ENCODE data around the gene FAM174B. TPM values are rescaled to one million over a fixed set of nuclear protein-coding genes. Genes with fewer than 3 reads are reported as not detected.

Gene FAM174B
- total RNA-seq, 1 experiment from 2014 or later = 24.7 TPM

DNA sequence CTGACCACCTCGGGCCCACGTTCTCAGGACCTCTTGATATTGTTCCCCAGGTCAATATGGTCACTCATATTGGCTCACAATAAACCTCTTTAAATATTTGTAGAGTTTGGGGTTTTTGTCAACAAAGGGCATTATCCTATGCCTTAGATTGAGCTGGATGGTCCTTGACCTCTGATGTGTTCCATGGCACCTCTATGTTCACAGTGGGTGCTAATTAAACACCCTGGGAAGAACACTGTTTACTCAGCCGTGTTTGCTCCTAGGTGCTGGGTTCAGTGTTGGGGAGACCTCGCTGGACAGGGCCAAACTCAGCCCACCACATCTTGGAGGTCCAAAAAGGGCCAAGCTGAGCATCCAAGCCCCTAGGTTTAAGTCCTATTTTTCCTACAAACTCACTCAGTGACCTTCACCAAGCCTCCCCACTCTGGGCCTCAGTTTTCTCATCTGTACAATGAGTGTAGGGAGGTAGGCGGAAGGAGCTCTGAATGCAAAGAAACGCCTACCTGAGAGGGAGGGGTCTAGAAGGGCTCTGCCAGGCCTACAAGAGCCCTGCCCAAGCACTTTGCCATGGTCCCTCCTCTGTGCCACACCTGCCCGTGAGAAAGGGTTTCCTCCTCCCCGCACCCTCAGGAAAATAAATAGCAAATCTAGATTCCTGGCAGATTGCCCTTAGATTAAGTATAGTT is 7.2 kb downstream of the FAM174B start:
- no peak for DNase-seq (ENCODE audit: low read depth)
- in situ Hi-C loops (cut with HindIII; ENCODE audit: low pct_unique_long_range_greater_than_20kb, low sequenced_read_pairs) = no loop called here

DNA sequence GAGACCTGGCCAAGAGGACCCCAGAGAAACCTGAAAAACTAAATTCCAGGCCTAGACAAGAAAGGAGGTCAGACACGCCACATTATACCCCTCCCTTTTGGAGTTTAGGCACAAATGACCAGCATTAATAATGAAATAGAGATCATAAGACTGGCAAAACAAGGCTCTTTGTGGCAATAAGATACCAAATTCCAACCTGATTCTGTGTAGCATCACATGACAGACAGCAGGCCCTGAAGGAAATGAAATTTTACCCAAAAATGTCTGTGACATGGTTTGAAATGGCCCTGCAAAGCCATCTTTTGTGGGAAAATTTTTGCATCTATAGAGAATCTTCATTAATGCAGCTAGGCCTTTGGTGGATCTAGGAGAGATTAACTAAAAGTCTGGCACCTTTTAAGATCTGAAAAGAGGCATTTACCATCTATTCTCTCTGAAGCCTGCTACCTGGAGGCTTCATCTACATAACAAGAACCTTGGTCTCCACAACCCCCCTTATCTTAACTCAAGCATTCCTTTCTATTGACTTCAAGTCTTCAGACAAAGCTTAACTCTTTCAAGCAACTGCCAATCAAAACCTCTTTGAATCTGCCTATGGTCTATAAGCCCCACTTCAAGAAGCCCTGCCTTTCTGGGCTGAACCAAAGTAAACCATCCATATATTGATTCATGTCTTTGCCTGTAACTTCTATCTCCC is 8.0 kb downstream of the FAM174B start:
- no peak for DNase-seq (ENCODE audit: low read depth)
- in situ Hi-C loops (cut with HindIII; ENCODE audit: low pct_unique_long_range_greater_than_20kb, low sequenced_read_pairs) = no loop called here

DNA sequence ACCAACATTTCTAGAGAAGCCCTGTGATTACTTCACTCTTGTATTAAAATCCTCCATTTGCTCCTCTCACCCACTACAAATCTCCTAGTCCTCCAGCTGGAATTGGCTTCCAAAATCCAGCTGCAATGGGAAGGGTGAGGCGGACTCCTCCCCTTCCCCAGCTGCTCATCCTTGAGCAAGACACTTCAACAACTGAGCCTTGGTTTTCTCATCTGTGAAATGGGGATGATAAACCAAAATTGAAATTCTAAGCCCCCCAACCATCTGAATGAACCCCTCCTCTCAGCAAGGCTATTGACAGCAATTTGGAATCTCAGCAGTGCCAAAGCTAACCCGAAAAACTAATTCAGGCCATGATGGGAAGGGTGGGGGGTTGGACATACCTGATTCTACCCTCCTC is 9.4 kb downstream of the FAM174B start:
- in situ Hi-C loops (cut with HindIII; ENCODE audit: low pct_unique_long_range_greater_than_20kb, low sequenced_read_pairs) = no loop called here
- no peak for DNase-seq (ENCODE audit: low read depth)

DNA sequence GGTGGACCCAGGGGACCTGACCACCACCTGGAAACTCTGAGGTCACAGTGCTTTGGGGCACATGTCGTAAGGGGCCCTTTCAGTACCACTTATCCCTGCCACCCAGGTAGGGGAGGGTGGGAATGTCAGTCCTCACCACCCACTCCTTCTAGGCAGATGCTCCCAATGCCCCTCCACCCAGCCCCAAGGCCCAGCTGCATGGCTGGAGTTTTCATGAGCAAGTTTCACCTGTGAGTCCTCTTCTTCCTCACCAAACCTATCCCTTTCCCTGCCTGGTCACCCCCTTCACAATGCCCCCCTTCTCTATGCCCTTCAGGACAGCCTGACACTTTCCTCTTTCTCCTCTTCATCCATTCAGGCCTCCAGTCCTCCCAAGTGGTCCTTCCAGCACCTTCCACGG is 9.8 kb downstream of the FAM174B start:
- in situ Hi-C loops (cut with HindIII; ENCODE audit: low pct_unique_long_range_greater_than_20kb, low sequenced_read_pairs) = no loop called here
- no peak for DNase-seq (ENCODE audit: low read depth)

DNA sequence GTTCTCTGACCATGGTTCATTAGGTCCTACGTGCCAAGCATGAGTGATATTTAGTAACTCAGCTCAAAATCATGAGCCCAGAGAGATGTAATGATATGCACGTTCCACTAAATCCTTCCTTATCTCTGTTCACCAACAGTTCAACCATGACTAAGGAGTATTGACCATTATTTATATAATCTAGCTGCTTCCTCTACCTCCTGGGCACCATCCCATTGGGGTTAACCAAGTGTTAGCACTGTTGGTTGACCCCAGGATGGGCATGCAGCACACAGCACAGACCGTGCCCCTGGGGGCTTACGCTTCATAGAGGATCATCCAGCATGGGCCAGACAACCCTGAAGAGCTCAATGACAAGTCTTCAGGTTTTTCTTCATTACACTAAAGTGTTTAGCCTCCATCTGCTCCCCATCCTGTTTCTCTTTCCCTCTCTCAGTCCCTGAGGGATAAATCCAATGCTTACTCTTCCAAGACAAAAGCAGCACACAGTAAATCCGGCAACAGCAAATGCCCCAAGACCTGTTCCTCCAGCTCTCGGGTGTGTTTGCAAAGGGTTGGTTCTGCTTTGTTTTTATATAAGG is 10.4 kb downstream of the FAM174B start:
- DNase-seq (ENCODE audit: low read depth) = peak; percentile 97
- in situ Hi-C loops (cut with HindIII; ENCODE audit: low pct_unique_long_range_greater_than_20kb, low sequenced_read_pairs) = no loop called here

DNA sequence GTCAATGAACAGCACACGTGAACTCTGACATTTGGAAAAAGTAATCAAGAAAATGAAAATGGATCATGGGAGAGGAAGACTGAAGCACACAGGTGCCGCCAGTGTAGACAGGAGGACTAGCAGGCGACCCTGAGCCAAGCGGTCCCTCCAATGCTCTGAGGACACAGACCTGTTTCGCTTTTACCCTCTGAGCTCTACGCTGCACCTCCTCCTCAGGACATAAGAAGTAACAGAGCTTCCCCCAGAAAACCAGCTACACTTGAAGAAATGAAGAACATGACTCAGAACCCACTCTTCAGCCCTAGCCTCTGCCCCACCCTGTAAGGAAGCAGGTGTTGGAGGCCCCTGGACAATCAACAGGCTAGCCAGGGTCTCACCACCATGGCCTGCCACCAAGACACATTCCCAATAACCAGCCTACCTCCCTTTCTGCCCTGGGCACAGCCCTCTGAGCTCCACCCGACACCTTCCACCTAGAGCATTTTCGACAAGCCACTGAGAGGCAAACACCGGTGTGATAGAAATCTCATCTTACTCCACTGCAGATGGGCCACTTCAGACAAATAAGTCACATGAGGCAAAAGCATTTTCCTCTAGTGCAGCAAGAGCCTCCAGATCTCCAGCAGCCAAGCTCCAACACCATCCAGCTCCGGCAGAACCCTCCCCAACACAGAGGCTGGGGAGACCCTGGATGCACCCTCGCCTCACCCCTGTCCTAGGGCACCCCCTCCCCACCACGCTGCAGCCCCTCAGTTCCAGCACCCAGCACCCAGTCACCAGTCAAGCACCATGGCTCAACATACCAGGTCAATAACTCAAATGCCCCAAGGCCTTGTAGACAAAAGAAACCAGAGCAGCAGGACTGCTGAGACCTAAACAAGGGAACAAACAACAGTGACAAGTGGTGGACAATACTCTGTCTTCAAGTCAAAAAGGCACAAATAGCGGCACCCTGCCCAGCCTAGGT is 11.4 kb downstream of the FAM174B start:
- DNase-seq (ENCODE audit: low read depth) = peak; percentile 70
- in situ Hi-C loops (cut with HindIII; ENCODE audit: low pct_unique_long_range_greater_than_20kb, low sequenced_read_pairs) = no loop called here

DNA sequence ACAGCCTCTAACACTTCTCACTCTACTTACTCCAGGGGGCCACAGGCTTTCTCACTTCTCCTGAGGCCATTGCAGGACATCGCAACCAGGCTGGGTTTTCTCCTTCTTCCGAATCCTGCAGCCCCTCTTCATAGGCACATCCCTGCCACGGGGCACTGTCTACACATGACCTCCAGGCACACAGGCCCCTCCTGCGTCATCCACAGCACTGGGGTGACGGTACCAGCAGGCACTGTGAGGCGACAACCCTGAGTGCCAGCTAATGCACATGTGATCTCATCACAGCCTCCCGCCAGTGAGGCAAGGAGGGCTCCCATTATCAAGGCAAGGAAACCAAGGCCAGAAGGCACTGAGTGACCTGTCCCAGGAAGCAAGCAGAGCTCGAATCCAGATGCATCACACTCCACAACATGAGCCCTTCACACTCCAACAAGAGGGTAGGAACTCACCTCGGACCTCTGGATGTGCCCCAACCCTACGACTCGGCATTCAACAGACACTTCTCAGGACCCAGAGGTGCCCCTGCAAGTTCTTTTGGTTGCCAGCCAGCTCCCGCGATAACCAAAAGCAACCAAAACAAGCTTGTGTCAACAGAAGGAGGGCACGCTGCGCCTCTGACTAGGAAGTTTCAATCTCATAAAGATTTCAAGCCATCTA is 16.7 kb downstream of the FAM174B start:
- no peak for DNase-seq (ENCODE audit: low read depth)
- in situ Hi-C loops (cut with HindIII; ENCODE audit: low pct_unique_long_range_greater_than_20kb, low sequenced_read_pairs) = no loop called here

DNA sequence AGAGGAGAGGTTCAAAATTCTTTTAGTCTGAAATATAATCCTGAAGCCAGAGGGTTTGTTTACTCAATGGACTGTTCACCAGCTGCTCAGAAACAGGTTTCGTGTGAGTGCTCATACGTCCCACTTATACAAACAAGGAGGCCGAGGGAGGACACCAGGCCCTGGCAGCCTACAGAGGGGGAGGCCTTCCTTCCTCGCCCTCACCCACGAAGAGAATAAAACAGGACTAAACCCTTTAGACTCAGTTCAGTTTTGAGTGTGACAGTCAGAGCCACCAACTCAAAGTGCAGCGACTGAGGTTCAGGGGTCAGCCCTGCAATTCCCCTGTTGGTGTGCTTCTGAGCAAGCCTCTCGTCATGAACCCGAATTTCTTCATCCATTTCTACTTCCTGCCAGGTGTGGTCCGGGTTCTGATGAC is 17.3 kb downstream of the FAM174B start:
- in situ Hi-C loops (cut with HindIII; ENCODE audit: low pct_unique_long_range_greater_than_20kb, low sequenced_read_pairs) = no loop called here
- peak; percentile 77 for DNase-seq (ENCODE audit: low read depth)

DNA sequence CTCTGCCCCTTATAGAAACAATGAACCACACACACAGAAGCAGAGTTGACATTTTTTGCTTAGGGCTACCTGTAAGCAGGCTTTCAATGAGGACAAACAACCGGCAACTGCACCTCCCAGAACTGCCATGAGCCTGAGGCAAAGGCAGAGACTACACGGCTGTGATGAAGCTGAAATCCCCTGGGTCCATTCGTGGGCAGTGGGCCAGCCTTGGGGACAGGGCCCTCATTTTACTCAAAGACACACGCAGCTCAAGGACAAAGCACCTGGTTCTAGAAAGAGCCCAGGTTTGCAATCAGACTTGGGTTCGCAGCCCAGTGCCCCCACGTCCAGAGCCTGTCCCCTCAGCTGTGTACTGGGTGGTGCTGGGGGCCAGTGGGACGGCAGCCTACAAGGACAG is 17.9 kb downstream of the FAM174B start:
- in situ Hi-C loops (cut with HindIII; ENCODE audit: low pct_unique_long_range_greater_than_20kb, low sequenced_read_pairs) = no loop called here
- no peak for DNase-seq (ENCODE audit: low read depth)

DNA sequence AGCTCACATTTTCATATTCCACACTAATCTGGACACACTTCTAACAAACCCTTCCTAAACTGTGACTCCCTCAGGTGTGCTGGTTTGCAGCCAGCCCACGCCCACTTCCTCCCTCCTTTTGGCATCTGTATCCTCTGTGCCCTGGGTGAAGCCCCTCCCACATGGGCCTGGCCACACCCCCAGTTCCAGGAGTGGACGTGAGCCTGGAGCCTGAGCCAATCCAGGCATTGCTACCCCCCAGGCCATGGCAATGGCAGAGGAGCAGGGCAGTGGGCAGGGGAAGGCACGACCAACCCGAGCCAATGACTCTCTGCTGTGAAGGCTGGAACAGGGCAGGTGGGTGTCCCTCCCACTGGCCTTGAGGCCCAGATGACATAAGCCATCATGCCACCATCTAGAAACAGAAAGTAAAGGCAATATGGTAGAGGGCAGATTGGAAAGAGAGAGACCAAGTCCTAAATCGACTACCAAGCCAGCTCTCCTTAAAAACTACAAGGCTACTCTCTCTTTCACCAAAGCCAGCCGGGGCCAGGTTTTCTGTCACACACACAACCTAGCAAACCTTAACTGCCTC is 18.6 kb downstream of the FAM174B start:
- peak; percentile 89 for DNase-seq (ENCODE audit: low read depth)
- in situ Hi-C loops (cut with HindIII; ENCODE audit: low pct_unique_long_range_greater_than_20kb, low sequenced_read_pairs) = no loop called here

DNA sequence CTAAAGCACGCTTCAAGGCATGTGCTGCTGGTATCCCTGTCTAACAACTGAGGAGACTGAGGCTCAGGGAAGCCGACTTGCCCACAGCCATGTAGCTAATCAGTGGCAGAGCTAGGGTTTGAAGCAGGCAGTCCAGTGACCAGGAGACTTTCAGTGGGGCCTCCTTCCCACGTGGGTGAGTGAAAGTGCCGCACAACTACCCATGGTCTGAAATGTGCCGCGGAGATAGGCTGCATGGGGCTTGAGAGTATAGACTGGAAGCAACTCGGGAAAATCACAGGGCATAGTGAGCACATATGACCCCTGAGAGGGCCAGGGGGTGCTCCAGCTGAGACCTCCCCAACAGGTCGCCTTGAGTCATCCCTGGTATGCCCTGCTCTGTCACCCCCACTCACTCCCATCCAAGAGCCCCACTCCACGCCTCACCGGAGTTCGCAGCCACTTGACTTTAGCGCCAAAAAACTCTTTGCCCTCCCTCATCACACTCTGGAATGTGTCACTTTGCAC is 19.1 kb downstream of the FAM174B start:
- DNase-seq (ENCODE audit: low read depth) = no peak
- in situ Hi-C loops (cut with HindIII; ENCODE audit: low pct_unique_long_range_greater_than_20kb, low sequenced_read_pairs) = no loop called here

DNA sequence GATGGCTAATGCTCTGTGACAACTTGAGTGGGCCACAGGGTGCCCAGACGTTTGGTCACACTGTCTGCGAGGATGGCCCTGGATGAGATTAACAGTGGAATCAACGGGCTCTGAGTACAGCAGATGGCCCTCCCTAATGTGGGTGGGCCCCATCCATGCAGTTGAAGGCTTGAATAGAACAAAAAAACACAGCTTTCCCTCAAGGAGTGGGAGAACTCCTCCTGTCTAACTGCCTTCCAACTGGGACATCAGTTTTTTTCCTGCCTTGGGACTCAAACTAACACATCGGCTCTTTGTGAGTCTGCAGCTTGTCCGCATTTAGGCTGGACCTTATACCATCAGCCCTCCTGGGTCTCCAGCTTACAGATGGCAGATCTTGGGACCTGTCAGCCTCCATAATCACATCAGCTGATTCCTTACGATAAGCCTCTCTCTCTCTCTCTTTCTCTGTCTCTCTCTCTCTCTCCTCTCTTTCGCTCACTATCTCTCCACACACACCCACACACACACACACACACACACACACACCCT is 20.8 kb downstream of the FAM174B start:
- DNase-seq (ENCODE audit: low read depth) = no peak
- in situ Hi-C loops (cut with HindIII; ENCODE audit: low pct_unique_long_range_greater_than_20kb, low sequenced_read_pairs) = no loop called here

DNA sequence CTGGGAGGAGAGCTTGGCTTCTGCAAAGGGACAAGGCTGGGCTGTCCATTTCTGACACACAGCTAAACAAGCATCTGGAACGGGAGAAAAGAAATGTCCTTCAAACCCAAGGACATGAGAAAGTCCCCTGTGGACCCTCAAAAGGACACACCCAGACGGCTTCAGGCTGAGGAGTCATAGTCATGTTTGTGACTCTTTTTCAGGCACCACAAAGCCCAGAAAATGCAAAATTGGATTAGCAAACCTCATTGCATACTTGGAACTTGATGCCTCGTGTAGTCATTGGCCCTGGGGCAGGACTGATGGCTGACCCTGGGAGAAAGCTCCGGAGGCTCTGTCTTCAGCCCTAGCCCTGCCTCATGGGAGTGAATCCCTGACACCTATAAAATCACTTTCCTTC is 21.5 kb downstream of the FAM174B start:
- in situ Hi-C loops (cut with HindIII; ENCODE audit: low pct_unique_long_range_greater_than_20kb, low sequenced_read_pairs) = no loop called here
- no peak for DNase-seq (ENCODE audit: low read depth)

DNA sequence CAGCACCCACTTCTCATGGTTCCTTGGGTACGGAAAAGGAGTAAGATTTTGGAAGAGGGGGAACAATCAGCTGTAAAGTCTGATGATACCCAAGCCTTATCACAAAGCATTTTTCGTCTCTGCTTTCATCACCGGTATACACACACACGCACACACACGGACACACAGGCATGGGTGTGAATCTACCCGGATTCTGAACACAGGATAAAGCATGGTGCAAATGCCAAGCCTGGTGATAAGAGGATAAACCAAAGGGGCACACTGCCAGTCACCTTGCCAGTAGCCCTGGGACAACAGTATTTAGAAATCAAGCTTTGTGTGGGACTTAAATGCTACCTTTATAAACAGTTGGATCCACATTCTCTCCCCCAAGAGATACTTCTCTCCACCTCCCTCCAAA is 22.2 kb downstream of the FAM174B start:
- no peak for DNase-seq (ENCODE audit: low read depth)
- in situ Hi-C loops (cut with HindIII; ENCODE audit: low pct_unique_long_range_greater_than_20kb, low sequenced_read_pairs) = no loop called here

DNA sequence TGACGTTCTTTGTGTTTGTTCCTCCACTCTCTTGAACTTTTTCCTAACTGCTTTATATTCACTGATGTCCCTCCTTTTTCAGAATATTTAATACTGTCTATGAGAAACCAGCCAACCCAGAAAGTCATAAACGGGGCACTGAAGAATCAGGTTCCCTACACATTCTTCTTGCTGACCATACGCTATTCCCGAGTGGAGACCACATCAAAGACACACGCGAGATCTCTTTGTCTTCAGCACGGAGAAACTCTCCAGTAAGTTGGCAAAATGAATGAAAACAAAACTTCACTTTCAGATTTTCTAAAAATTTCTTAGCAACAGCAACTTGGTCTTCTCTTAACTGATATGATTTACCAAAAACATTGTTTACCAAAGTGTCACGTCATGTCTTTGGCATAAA is 22.6 kb downstream of the FAM174B start:
- in situ Hi-C loops (cut with HindIII; ENCODE audit: low pct_unique_long_range_greater_than_20kb, low sequenced_read_pairs) = no loop called here
- no peak for DNase-seq (ENCODE audit: low read depth)

DNA sequence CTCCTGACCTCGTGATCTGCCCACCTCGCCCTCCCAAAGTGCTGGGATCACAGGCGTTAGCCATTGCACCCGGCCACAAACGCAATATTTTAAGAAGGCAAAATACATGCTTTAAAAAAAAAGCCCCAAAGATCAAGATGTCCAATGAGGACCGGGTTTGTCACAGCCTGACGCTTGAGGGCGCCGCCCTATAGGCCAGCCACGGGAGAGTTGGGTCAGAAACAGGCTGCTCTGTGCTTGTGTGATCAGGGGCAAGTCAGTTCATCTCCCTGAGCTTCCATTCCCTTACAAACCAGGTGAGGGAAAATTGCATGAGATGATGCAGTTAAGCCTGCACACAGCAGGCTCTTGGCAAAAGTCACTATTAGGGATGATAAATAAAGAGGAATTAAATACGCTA is 23.9 kb downstream of the FAM174B start:
- DNase-seq (ENCODE audit: low read depth) = no peak
- in situ Hi-C loops (cut with HindIII; ENCODE audit: low pct_unique_long_range_greater_than_20kb, low sequenced_read_pairs) = no loop called here

DNA sequence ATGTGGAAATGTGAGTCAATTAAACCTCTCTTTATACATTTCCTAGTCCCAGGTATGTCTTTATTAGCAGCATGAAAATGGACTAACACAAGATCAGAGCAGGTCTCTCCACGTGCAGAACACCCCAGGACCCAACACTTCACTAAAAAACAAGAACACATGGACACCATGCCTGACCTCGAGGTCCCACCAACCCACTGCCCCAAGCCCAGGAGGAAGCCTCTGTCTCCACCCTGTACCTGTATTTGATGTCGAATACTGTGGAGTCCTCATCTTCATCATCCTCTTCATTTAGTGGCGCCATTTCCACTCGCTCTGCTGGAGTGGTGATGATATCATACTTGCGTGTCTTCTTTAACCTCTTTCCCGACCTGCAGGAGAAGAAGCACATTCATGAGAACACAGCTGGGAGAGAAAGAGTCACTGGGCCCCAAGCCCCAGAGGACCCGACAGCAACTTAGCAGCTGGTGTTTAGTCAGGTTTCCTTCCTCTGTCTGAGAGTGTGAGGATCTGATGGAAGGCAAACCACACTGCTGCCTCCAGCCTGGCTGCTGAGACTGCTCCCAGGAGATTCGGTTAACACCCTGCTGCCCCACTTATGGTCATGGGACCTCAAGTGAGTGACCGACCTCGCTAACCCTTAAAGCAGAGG is 25.5 kb downstream of the FAM174B start:
- in situ Hi-C loops (cut with HindIII; ENCODE audit: low pct_unique_long_range_greater_than_20kb, low sequenced_read_pairs) = no loop called here
- no peak for DNase-seq (ENCODE audit: low read depth)

Data from Caki2 (cell line).